NCI-H510A (cell line): ENCODE data around the gene MRTFB.
"Not testable (repeated sequence)": the region's sequence is repeated elsewhere in the genome, so short reads cannot be mapped to it uniquely, and the experiment has no call there.

Source experiments
- DNase-seq: peaks from one replicate; lab custom pipeline; 2025; lab: John Stamatoyannopoulos, UW

The MRTFB gene

DNA sequence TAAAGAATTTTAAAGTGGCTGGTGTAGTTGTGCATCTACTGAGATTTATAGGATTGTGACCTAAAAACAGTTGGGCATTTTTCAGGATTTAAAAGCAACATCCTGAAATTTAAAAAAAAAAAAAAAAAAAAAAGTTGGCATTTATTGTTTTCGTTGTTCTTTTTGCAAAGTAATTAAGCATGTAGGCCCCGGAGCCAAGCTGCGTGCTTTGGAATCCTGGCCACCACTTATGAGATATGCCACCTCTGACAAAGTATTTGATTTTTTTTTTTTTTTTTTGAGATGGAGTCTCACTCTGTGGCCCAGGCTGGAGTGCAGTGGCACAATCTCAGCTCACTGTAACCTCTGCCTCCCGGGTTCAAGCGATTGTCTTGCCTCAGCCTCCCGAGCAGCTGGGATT is 112.8 kb downstream of the MRTFB start:
- DNase-seq: not testable (repeated sequence)

DNA sequence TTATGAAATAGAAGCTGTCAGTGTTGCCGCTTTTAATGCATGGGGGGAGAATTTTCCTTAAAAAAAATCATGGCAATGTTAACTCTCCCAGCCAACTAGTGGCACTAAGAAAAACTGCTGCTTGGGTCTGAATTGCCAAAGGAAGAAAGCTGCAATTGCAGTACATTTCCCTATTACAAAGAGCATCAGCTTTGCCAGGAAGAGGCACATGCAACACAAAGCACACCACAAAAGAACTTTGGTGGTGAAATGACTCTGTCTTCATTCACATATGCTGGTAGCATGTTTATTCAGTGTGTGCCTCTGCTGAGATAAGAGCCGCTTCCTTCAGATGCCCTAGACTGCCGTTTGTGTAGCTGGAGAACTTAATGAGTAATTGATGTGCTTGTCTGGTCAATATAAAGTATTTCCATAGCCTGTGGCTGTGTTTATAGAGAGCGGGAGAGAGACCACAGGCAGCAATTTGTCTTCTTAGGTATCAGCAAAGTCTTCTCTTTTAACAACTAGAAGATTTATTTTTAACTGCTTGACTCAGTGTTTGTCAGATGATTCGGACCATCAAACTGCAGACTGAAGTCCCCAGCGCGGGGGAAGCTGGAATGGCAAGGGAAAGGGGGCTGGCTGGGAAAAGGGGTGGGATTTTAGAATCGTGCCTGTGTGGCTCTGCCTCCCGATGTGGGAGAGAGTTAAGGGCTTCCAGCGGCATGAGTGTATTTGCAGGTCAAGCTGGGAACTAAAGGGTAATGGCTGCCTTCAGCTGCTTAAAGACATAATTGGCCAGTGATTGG is 115.1 kb downstream of the MRTFB start:
- no peak for DNase-seq

DNA sequence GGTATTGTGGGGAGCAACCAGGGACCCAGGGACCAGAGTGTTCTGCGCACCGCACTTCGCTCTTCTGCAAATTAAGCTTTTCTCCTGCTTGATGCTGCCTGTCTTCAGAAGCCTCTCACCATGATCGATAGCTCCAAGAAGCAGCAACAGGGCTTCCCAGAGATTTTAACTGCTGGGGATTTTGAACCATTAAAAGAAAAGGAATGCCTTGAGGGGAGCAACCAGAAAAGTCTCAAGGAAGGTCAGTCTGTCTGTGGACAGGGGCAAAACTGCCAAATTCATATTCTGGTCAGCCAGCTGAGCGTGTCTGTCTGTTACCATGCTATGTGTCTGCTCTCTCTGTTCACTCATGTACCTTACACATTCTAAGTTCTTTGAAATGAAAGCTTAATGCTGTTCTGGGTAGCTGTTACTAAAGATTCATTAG is 115.7 kb downstream of the MRTFB start:
- no peak for DNase-seq

DNA sequence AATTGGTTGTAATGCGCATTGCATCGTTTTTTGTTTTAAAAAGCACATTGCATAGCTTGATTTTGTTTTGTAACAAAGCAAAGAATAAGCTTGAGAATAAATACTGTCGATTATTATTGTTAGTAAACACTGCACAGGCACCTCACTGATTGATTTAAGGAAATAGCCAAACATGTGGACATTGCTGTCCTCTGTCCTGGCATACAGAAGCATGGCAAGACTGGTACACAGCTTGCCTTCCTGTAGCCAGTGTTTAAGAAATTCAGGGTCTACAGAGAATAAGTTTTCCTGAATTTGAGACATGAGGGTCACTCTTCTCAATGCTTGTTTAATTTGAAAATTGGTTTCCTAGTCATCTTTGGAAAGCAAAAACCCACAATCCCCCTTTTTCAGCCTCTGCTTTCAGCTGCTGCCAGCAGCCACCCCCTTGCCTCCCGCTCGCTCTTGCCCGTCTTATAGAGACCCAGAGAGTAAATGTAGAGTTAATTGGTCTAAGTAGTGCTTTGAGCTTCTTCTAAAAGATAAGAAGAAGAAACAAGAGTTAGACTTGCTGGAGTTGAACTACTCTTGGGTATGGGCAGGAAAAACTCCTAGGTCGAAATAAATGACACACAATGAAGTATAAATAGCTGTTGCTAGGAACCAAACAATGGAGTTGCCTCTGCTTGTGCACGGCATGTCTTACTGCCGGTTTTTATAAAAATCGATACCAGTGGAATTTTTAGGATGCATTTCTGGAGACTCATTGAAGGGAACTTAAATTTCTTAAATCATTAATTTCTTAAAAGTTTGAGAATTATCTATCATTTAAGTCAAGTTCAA is 116.6 kb downstream of the MRTFB start:
- DNase-seq: no peak

DNA sequence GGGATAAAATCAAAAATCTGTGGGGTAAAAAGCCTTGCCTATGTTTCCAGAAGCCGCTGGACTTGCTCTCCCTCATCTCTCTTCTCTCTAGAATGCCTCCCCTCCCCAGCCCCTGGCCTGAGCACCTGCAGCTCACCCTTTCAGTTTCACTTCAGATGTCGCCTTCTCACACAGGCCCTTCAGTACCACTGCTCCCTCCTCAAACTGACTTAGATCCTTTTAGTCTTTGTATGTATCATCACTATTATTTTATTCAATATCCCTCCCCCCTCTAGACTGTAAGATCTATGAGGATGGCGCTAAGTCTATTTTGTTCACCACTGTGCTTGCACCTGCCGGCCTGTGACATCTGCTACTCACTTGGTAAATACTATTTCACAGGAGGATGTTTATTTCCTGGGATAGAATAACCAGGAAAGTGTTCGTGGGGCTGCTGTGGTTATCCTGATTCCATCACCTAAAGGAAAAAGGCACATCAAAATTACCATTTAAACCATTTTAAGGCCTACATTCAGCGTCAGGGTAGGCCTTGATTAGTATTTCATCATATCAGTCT is 122.3 kb downstream of the MRTFB start:
- DNase-seq: peak; percentile 64

DNA sequence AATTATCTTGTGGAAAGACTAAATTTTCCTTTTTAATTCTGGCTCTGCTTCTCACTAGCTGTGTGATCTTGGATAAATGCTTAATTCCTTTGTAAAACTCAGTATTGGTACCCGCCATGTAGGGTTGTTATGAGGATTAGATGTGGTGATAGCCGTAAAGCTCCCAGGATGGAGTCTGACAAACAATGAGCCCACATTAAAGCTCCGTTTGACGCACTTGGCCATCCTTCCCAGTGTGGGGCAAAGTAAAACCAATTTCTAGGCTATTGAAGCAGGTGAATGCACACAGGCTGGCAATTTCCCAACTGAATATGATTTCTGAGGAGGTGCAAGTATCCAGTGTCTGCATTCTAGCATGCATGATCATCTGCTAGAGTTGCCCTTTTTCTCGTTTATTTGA is 123.6 kb downstream of the MRTFB start:
- no peak for DNase-seq

DNA sequence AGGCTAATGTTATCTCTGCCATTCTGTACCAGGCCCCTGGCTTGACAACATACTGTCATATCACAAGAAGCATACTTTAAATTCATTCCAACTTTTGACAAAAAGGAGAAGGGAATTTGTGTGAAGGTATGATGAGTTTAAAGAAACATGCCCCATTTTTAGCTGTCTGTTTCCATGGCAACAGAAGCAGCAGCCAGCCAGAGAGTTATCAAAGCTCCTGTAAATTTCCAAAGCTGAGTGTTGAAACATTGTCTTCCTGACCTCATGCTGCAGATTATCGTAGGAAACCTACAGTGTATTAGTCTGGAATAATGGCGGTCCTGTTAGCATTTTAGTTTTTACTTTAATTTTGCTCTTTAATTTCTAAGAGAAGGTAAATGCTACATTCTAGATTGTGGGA is 124.9 kb downstream of the MRTFB start:
- DNase-seq: no peak

DNA sequence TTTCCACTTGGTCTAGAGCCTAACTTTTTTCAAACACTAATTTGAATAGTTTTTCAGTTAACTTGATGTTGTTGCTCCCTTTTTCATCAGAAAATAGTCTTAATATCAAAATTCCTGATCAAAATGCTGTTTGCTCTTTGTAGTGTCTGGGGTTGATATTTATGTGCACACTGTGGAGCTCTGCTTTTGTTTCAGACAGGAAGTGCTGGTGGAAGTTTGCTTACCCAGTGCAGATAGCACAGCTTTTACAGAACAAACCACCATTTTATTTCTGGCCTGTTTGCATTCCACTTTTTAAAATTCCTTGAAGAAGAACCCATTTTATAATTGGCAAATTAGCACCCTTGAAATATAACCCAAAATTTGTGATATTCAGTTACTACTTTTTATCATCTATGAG is 125.4 kb downstream of the MRTFB start:
- no peak for DNase-seq

DNA sequence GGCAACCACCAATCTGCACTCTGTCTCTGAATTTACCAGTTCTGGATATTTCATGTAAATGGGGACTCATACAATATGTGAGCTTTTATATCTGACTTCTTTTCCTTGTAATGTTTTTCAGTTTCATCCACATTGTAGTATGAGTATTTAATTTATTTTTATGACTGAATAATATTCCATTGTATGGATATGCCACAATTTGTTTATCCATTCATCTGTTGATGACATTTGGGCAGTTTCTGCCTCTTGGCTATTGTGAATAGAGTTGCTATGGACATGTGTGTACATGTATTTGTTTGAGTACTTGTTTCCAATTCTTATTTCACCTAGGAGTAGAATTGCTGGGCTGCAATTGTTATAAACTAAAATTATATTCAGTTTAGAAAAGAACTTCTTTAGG is 126.9 kb downstream of the MRTFB start:
- DNase-seq: no peak

DNA sequence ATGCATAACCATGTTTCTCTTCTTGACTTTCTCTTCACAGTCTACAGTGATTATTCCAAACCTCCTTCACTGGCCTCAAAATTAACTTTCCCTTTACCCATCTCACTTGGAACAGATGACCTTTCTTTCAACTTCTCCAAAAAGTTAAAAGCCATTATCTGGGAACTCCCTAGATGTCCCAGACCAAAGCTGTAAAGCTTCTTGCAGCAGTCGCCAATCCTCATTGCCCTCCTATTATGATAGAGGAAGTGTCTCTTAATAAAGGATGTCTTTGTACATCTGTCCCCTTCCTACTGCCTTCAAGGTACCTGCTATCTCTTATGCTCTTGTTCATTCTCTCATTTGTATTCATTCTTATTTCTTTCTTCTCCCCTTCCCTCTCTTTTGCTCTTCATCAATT is 127.5 kb downstream of the MRTFB start:
- DNase-seq: no peak

DNA sequence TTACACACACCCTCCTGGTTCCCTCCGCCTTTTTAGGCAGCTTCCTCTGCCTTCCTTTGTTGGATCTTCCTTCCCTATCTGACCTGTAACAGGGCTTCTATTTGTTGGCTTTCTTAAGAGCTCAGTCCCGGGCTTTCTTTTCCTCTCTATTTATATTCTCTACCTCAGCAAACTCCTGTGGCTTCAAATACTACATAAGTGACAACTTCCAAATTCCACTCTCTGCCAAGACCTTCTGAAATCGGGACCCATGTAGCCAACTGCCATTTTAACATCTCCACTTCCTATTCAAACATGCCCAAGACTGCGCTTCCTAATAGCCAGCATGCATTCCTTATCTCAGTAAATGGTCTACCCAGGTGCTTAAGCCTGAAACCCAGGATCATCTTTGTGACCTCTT is 128.1 kb downstream of the MRTFB start:
- DNase-seq: no peak

DNA sequence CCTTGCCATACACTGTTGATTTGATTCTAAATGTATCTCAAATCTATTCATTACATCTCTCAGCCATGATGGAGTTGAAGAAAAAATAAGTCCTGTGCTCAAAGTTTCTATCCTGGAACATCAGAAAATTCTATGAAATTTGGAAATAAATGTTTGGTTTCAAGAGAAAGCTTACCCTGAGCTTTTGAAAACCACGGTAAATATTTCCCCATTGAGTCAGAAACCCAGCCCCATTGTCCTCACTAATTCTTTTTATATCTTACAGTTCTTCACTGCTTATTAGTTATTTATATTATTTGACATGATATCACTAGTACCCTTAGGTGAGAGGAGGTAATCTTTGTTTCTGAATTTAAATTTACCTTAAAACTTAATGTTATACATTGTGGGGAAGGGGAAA is 128.5 kb downstream of the MRTFB start:
- DNase-seq: no peak

DNA sequence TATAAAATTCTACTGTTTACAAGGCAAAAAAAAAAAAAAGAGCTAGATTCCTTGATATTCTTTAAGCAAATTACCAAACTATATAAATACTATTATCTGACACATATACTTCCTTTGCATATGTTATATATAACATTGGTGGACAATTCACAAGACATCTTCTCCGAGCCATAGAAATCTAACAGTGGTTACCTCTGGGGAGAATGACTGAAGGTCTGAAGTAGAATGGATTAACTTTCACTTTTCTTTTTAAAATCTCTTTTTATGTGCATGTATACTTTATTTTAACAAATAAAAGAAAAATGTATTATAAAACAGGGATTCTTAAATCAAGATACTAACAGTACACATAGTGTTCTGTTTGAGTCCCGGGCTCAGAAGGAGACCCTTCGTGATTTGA is 131.0 kb downstream of the MRTFB start:
- DNase-seq: no peak

DNA sequence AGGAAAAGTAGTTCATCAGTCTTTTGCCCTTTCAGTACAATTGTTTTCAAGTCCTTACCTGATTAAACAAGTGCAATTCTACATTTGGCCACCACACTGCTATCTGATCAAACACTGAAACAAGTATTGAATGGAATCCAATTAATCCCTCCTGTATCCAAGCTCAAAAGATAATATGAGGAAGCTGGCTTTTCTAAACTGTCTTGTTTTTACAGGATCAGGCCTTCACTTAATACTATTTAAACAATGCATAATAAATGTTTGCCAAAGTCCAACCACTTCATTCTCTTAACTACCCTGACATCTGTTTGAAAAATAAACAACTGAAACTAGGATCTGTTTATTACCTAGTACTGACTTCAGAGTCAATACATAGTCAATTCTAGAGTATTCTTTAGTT is 131.6 kb downstream of the MRTFB start:
- DNase-seq: peak; percentile 59

DNA sequence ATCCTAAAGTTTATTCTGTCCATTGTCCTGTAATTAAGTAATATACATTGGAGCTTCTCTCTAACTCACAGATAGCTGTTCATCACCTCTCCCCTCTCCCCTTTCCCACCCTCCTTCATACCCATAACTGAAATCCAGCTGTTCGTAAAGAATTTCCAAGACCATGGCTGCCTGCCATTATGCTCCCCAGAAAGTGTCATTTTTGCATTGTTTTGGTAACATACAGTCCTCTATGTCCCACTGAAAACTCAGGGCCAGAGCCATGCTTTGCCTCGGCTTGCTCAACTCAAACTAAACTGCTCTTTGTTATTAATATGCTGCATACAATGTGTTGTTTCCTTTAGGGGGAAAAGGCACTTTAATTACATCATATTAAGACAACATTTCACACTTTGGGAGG is 132.0 kb downstream of the MRTFB start:
- DNase-seq: no peak

DNA sequence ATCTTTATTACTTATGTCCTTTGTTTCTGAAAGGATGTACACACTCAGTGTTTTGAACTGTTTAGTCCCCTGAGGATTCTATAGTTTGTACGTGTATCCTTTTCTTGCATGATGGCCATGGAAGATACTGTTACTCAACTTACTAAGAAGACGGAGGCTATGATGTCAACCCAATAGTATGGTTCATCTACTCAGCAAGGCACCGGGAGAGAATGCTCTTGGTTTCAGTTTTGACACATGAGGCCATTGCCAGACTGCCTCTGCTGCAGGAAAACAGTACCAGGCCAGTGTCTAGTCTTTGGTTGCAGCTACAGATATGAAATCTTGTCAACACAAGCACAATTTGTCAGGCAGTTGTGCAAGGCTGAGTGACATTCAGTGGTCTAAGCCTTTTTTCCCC is 134.5 kb downstream of the MRTFB start:
- DNase-seq: no peak

DNA sequence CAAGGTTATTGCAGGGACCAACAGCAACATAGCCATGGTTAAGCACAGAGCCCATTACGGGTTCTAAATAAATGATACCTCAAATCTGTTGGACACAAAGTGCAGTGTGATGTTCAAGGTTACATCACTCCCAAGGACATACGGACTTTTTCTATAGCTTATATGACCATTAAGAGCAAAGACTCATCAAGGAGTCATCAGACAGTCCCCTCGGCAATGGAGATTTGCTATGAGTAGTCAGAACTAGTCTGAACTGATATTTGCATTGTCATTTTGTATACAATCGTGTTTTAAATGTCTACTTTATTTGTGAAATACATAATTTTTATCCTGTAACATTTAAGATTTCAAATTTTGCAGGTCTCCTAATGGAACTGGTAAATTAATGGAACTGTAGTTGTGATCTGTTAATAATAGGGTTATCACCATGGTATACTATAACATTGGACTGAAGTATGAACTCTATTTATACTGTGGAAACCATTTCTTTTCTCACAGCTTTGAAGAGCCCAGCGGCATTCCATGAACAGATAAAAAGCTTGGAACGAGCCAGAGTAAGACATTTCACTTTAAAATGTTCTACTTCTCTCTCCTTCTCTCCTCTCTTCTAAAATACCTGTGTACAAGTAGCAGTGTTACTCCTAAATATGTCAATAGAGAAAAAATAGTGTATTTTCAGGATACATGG is 140.9 kb downstream of the MRTFB start:
- DNase-seq: no peak

DNA sequence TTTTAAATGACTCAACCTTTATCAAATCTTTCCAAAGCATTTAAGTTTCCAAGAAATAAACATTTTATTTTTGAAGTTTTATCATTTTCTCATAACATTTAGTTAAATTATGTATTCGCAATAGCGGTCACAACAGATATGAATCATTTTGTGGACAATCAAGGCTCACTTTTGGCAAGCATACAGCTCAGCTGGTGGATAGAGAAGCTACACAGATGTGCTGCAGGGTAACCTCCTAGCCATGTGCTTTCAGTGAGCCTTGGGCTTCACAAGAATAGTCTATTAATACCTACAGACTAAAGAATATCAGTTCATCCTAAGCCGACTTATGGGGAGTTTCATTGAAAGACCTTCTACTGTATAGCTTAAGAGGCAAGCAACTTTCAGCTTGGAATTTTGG is 144.8 kb downstream of the MRTFB start:
- no peak for DNase-seq

DNA sequence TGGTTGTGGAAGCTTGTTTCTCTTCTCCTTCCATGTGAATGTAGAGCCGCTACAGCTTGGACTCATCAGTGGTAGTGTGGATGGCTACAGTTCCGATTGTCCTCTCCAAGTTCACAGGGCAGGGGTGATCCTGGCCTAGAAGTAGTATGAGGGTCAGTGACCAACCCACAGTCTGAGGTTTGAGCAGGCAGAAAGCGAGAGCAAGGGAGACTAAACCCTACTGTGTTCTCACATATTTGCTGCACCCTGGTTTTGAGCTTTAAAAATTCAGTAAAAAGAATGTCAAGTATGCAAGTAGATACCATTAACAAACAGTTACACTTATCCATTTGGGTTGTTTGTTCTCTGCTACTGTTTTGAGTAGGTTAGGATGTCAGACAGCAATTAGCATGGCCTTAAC is 148.9 kb downstream of the MRTFB start:
- DNase-seq: no peak

DNA sequence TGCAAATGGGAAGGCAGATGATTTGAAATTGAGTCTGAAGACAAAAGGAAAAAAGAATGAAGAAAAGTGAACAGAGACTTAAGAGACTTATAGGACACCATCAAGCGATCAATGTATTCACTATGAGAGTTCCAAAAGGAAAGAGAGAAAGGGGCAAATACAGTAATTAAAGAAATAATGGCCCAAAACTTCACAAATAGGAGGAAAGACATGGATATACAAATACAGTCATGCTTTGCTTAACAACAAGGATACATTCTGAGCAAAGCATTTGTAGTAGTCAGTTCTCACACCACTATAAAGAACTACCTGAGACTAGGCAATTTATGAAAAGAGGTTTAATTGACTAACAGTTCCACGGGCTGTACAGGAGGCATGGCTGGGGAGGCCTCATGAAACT is 152.5 kb downstream of the MRTFB start:
- DNase-seq: no peak

DNA sequence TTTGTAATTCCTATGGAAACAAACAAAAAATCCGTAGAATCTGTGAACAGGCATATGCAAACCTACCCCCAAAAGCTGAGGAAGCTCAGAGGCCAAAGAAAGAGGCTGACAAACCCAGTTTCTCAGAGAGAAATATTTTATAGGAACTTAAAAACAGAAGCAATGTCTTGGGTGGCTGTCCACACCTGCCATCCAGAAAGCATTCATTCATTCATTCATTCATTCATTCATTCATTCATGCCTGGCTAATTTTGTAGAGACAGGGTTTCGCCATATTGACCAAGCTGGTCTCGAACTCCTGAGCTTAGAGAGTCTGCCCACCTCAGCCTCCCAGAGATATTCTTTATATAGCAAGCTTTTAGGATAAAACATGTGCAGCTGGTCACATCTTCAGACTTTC is 154.3 kb downstream of the MRTFB start:
- DNase-seq: no peak

DNA sequence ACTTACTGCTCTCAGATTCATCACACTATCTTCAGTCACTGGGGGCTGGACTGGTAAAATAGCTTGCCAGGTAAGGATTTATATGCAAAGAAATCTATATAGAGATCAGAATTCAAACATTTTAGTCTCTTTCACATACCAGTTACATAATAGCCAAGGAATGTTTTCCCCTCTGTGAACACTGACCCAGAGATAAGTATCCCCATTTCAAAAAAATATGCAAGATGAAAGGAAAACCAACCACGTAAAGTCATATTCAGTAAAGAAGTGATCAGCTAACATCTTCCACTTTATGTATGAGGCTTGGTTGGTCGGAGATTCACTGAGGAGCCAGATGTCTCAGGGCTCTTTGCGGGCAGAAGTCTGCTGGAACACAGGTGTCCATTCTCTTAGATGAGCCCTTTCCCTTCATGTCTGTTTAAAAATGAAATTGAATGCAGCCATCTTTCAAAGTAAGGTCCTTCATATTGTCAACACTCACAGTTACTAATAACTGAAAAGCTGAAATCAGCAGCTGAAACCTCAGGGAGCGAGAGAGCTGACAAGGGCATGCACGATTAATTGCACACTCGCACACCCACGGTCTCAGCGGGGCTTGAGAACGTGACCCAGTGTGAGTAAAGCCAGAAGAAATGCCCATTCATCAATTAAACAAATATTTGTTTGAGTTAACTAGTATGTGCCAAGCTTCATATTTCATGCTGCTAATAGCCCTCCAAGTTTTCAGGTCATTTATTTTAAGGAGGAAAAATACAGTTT is 161.2 kb downstream of the MRTFB start:
- no peak for DNase-seq
